Loucy (cell line): ENCODE data around the gene SLC29A1.
A peak's percentile ranks its signal among the peaks of the same experiment; 100 is the strongest.

ENCODE experiments used
- H2AFZ ChIP-seq: fragments of 200-600 bp; sonication (generic); 2 replicates; pipeline ENCODE4 v1.6.0; 2016; ENCODE audit warnings: antibody characterized with exemption, mild to moderate bottlenecking, low read length, moderate library complexity
- H3F3A ChIP-seq: fragments of 200-600 bp; 2 replicates; pipeline ENCODE4 v1.6.0; 2016; ENCODE audit warnings: antibody characterized with exemption, low read depth, mild to moderate bottlenecking
- H3K27me3 ChIP-seq: fragments of 200-600 bp; sonication (generic); 2 replicates; pipeline ENCODE4 v1.6.1; 2014; ENCODE audit warnings: low read length, mild to moderate bottlenecking; ENCODE audit not compliant: insufficient read depth, poor library complexity, severe bottlenecking
- H3K36me3 ChIP-seq: fragments of 200-600 bp; sonication (generic); 2 replicates; pipeline ENCODE4 v1.6.1; 2016; ENCODE audit warnings: low read length; ENCODE audit not compliant: insufficient read depth
- H3K4me1 ChIP-seq: fragments of 200-600 bp; sonication (generic); 2 replicates; pipeline ENCODE4 v1.5.1; 2014; ENCODE audit warnings: low read length, mild to moderate bottlenecking; ENCODE audit not compliant: insufficient read depth, poor library complexity, severe bottlenecking
- H3K4me2 ChIP-seq: fragments of 200-600 bp; sonication (generic); 2 replicates; pipeline ENCODE4 v1.6.0; 2014; ENCODE audit warnings: antibody characterized with exemption, low read length, low read depth, mild to moderate bottlenecking; ENCODE audit not compliant: poor library complexity, severe bottlenecking
- H3K4me3 ChIP-seq: fragments of 200-600 bp; sonication (generic); 2 replicates; pipeline ENCODE4 v1.5.1; 2014; ENCODE audit warnings: low read length, mild to moderate bottlenecking, mixed read lengths; ENCODE audit not compliant: poor library complexity, severe bottlenecking
- H3K79me2 ChIP-seq: fragments of 200-600 bp; sonication (generic); 2 replicates; pipeline ENCODE4 v1.6.1; 2014; ENCODE audit warnings: low read length; ENCODE audit not compliant: insufficient read depth
- H3K9ac ChIP-seq: fragments of 200-600 bp; sonication (generic); 2 replicates; pipeline ENCODE4 v1.6.0; 2014; ENCODE audit warnings: mild to moderate bottlenecking, low read depth, low read length, moderate library complexity; ENCODE audit not compliant: poor library complexity, severe bottlenecking
- H3K9me2 ChIP-seq: fragments of 200-600 bp; sonication (generic); replicated peaks from 2 replicates; pipeline ENCODE4 v1.6.1; 2016; ENCODE audit warnings: low read depth, low read length, mixed read lengths
- H3K9me3 ChIP-seq: fragments of 200-600 bp; sonication (generic); 2 replicates; pipeline ENCODE4 v1.6.1; 2014; ENCODE audit warnings: mild to moderate bottlenecking, antibody characterized with exemption, low read length, low read depth; ENCODE audit not compliant: insufficient read depth
- H4K20me1 ChIP-seq: fragments of 200-600 bp; sonication (generic); 2 replicates; pipeline ENCODE4 v1.6.0; 2014; ENCODE audit warnings: antibody characterized with exemption, low read length, mild to moderate bottlenecking; ENCODE audit not compliant: insufficient read depth, poor library complexity, severe bottlenecking
- CTCF ChIP-seq: fragments of 200-600 bp; sonication (generic); conservative IDR thresholded peaks from 2 replicates; pipeline ENCODE4 v1.5.1; 2014; ENCODE audit warnings: mild to moderate bottlenecking, antibody characterized with exemption, low read length
- EZH2phosphoT487 ChIP-seq: fragments of 200-600 bp; IDR thresholded peaks from 2 replicates; pipeline ENCODE4 v1.6.1; 2018; ENCODE audit warnings: antibody characterized with exemption, mild to moderate bottlenecking, moderate library complexity, borderline replicate concordance

Gene SLC29A1

GRCh38 chr6:44260011-44260410, 36.6 kb downstream of the SLC29A1 start:
- H3K27me3 ChIP-seq: no peaks in the 10 kb centered on the region

GRCh38 chr6:44260451-44261297, 37.3 kb downstream of the SLC29A1 start:
- Histone ChIP-seq H4K20me1 (peaks cover 22% of the 10 kb centered on the region), H3K9ac (peak overlapping the region; percentile 17), H3K4me2 (no peak overlapping the region), H3K9me2 (no peaks in the 10 kb centered on the region), H3K79me2 (peaks cover 51% of the 10 kb centered on the region), H3K36me3 (peaks cover 5% of the 10 kb centered on the region; the same call in 1 of the 2 replicates), H2AFZ (no peak overlapping the region), H3K9me3 (no peaks in the 10 kb centered on the region), H3F3A (peaks cover 5% of the 10 kb centered on the region), H3K27me3 (no peaks in the 10 kb centered on the region), H3K4me1 (peaks cover 43% of the 10 kb centered on the region), H3K4me3 (no peak overlapping the region)
- TF ChIP-seq EZH2phosphoT487: no peak
- TF ChIP-seq CTCF: no peak

More at GRCh38 chr6:44260011-44260410, 36.6 kb downstream of the SLC29A1 start:
- Histone ChIP-seq H3K79me2 (peaks cover 51% of the 10 kb centered on the region), H3K36me3 (peaks cover 11% of the 10 kb centered on the region; the same call in 1 of the 2 replicates), H4K20me1 (peaks cover 25% of the 10 kb centered on the region), H2AFZ (no peak overlapping the region), H3K4me2 (no peak overlapping the region), H3K9ac (no peak overlapping the region), H3K9me2 (no peaks in the 10 kb centered on the region), H3K9me3 (no peaks in the 10 kb centered on the region), H3K4me1 (peaks cover 49% of the 10 kb centered on the region), H3K4me3 (no peak overlapping the region), H3F3A (peaks cover 11% of the 10 kb centered on the region)
- TF ChIP-seq CTCF (no peak), EZH2phosphoT487 (no peak)

- Histone ChIP-seq H4K20me1 (peaks cover 18% of the 10 kb centered on the region), H3F3A (no peaks in the 10 kb centered on the region), H3K4me1 (peaks cover 34% of the 10 kb centered on the region), H3K36me3 (peaks cover 3% of the 10 kb centered on the region; the same call in 1 of the 2 replicates), H3K79me2 (peaks cover 42% of the 10 kb centered on the region), H3K9me3 (no peaks in the 10 kb centered on the region), H3K9me2 (no peaks in the 10 kb centered on the region), H3K4me3 (no peak overlapping the region), H3K4me2 (peak overlapping the region; percentile 93), H2AFZ (no peak overlapping the region), H3K27me3 (no peaks in the 10 kb centered on the region), H3K9ac (no peak overlapping the region)
- TF ChIP-seq CTCF (no peak), EZH2phosphoT487 (no peak)
These were observed 38.2 kb downstream of the SLC29A1 start for GRCh38 chr6:44261581-44261980.
